GM18951 (cell line): ENCODE data around the gene MYH16.
"Not testable (repeated sequence)": the region's sequence is repeated elsewhere in the genome, so short reads cannot be mapped to it uniquely, and the experiment has no call there.

ENCODE experiments used
- POLR2A ChIP-seq: IDR thresholded peaks from 4 replicates; pipeline ENCODE4 v1.6.1; 2011; ENCODE audit warnings: mild to moderate bottlenecking; ENCODE audit not compliant: insufficient read length, insufficient read depth; ENCODE audit errors: extremely low read depth
- in situ Hi-C: fragments of 300-500 bp; cut with MboI; formaldehyde crosslinking; loops from one replicate; pipeline ENCODE4 v1.12.0; 2022; ENCODE audit warnings: low sequenced_read_pairs, mixed read lengths, inconsistent platforms; ENCODE audit not compliant: unreplicated experiment

The MYH16 gene

DNA sequence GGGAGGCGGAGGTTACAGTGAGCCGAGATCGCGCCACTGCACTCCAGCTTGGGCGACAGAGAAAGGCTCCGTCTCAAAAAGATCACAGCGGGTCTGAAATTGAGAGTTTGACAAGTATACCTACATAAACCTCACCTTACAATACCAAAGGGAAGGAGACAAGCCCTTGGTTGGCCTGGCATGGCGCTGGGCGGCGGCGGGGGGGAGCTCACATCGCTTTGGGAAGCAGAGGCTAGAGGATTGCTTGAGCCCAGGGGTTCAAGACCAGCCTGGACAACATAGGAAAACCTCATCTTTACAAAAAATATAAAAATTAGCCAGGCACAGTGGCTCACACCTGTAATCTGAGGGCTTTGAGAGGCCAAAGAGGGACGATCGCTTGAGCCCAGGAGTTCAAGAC is 51.9 kb downstream of the MYH16 start:
- in situ Hi-C loops = no loop called here
- no peak for TF ChIP-seq POLR2A

DNA sequence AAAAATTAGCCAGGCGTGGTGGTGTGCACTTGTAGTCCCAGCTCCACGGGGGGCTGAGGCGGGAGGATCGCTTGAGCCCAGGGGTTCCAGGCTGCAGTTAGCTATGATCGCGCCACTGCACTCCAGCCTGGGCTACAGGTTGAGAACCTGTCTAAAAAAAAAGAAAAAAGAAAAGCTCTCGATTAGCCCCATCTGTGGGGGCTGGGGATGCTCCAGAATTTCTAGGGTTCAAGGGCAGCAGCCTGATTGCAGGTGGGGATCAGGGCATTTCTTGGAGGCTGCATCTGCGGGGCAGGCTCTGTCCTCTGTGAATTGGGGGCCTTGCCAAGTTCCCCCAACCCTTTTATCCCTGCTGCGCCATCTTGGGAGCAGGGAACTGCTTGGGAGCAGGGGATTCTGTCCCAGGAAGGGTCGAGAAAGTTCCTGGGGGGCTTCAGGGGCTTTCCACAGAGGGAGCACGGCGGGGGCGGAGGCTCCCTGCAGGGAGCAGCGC is 52.4 kb downstream of the MYH16 start:
- no peak for TF ChIP-seq POLR2A
- in situ Hi-C loops = no loop called here

DNA sequence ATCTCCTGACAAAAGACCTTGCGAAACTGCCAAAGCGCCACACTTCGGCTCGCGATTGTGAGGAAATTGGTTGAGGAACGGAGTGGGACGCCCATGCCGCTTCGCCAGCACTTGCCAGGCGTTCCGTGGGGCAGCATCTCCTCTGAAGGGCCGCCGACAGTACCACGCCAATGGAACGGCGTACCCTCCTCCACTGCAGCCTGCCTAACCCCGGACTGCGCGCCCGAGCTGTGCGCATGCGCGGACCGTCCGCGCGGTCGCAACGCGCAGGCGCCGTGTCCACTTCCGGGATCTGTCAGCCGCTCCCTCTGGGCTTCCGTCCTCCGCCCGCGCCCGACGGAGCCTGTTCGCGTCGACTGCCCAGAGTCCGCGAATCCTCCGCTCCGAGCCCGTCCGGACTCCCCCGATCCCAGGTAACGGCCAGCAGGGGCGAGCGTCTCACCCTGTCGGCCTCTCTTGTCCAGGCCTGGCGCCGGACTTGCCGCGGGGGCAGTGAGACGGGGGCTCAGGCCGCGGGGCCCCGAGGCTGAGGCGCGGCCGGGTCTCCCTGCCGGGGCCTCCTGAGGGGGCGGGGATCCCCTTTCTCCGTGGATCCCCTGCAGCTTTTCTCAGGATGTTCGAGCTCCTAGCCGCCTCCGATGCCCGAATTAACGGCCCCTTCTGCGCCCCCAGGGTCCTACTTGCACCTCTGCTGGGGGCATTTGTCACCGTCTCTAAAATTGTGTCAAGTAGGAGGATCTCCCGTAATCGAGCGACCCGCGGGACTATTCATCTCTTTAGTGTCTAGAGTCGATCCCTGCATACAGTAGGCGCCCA is 53.2 kb downstream of the MYH16 start, which contains the start of gene ARPC1A:
Gene ARPC1A (plus strand): TSS at position 307 of the 816 bp plus-strand sequence. CDS start 7,456 bp downstream, outside the sequence.
- TF ChIP-seq POLR2A = peak; percentile 98
- in situ Hi-C loops = no loop called here

DNA sequence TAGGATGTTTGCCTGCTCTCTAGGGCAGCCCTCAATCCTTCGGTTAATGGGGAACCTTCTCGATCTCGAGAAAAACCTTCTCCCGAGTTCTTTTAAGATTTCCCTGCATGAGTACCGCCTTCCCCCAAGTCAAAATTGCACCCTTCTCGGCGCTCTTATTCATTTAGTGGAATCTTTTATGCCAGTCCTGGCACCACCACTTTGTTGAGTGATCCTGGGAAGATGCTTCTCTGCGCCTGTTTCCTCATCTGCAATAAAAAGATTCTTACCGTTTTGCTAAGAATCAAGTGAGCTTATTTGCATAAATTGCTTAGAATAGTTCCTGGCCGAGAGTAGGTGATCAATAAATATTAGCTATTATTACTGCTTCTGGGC is 53.8 kb downstream of the MYH16 start:
- in situ Hi-C loops = no loop called here

DNA sequence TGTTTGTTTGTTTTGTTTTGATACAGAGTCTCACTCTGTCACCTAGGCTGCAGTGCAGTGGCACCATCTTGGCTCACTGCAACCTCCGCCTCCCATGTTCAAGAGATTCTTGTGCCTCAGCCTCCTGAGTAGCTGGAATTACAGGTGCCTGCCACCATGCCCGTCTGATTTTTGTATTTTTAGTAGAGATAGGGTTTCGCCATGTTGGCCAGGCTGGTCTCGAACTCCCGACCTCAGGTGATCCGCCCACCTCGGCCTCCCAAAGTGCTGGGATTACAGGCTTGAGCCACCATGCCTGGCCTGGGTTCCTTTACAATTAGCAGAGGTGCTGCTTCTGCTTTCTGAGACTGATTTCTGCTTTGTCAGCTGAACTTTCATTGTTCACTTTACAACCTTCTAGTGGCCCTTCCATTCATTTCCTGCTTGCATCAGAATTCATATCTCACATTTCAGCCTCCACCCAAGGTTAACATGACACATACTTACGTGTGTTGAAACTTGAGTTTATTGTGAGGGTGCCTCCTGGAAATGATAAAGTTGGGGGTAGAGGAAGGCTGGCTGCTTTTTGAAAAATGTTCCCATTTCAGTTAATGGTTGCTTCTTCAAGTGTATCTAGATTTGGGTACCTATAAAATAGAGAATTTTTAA is 57.8 kb downstream of the MYH16 start:
- in situ Hi-C loops = not testable (repeated sequence)

More for the DNA sequence above, 53.8 kb downstream of the MYH16 start:
- TF ChIP-seq POLR2A = no peak

DNA sequence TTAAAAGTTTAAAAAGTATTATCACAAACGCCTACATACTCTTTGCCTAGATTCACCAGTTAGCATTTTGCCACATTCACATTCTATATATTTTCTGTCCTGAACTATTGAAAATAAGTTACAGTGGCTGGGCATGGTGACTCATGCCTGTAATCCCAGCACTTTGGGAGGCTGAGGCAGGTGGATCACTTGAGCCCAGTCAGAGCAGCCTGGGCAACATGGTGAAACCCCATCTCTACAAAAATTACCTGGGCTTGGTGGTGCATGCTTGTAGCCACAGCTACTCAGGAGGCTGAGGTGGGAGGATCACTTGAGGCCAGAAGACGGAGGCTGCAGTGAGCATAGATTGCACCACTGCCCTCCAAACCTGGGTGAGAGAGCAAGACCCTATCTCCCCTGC is 58.4 kb downstream of the MYH16 start:
- TF ChIP-seq POLR2A = no peak
- in situ Hi-C loops = no loop called here

DNA sequence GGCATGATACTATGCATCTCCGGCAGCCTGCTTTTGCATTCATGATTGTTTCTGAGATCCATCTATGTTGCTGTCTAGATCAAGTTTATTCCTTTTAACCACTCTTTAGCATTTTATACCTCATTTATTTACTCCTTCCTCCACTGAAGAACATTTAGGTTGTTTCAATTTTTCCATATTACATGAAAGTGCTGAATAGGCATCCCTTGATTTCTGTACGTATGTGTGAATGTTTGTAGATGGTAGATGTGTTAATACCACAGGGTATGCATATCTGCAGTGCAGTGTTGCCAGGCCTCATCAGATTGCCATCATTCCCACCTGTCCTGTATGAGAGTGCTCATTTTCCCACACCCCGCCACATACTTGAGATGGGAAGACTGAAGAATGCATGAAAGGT is 67.0 kb downstream of the MYH16 start:
- no peak for TF ChIP-seq POLR2A
- in situ Hi-C loops = no loop called here

DNA sequence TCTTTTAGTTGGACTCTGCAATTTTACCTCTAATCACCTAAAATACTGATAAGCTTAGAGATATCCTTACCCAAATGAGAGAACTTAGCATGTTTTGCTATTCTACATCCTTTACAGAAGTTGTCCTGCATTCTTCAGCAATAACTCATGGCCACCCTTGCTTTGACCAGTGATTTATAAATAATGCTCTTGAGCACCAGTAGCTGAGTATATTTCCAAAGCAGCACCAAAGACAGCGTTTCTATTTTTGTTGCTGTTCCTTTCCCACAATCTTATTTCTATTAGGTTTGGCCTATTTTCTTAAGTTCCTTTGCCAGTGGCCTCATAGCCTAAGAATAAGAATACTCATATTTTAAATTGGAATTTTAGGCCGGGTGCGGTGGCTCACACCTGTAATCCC is 68.0 kb downstream of the MYH16 start:
- in situ Hi-C loops = no loop called here
- no peak for TF ChIP-seq POLR2A

DNA sequence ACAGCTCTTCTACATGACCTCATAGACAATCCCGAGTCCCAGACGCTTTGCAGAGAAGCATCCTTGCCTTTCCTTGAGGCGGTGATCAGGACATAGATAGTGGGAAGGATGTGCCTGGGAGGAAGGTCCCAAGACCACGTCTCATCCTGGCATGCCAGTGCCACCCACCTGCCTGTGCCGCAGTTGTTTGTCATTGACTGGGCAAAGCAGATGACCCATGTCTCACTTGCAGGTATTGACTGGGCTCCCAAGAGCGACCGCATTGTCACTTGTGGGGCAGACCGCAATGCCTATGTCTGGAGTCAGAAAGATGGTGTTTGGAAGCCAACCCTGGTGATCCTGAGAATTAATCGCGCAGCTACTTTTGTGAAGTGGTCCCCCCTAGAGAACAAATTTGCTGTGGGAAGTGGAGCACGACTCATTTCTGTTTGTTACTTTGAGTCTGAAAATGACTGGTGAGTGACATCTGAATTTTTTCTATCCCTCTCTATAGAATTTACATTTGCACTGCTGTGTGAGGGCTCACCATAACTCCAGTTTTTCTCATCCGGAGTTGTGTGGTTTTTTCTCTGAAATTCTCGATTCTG is 71.5 kb downstream of the MYH16 start:
- in situ Hi-C loops = no loop called here
- no peak for TF ChIP-seq POLR2A

DNA sequence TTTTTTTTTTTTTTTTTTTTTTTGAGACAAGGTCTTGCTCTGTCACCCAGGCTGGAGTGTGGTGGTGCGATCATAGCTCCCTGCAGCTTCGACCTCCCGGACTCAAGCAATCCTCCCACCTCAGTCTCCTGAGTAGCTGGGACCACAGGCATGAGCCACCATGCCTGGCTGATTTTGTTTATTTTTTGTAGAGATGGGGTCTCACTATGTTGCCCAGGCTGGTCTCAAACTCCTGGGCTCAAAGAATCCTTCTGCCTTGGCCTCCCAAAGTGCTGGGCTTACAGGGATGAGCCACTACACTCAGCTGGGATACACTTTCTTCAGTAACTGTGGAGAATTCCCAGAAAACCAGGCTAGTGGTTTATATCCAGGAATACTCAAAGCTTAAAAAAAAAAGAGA is 78.0 kb downstream of the MYH16 start:
- in situ Hi-C loops = not testable (repeated sequence)

DNA sequence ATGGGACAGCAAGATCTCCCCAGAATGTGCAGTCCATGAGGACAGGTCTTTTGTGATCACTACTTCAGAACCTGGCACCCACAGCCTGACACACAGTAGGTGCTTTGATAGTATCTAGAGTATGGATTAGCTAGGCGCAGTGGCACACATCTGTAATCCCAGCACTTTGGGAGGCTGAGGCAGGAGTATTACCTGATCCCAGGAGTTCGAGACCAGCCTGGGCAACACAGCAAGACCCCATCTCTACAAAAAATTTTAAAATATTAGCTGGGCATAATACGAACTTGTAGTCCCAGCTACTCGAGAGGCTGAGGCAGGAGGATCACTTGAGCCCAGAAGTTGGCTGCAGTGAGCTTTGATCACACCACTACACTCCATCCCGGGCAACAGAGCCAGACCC is 79.6 kb downstream of the MYH16 start:
- TF ChIP-seq POLR2A = no peak
- in situ Hi-C loops = no loop called here

DNA sequence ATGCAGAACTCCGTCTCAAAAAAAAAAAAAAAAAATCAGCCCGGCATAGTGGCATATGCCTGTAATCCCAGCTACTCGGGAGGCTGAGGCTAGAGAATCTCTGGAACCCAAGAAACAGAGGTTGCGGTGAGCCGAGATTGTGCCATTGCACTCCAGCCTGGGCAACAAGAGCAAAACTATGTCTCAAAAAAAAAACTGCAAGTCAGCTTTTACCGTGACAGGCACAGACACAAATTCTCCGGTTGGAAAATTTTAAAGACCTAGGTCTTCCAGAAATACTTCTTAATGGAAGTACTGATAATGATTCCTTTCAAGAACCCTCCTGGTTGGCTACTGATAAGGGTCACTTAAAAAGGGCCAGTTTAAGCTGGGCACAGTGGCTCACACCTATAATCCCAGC is 82.5 kb downstream of the MYH16 start:
- in situ Hi-C loops = no loop called here
- TF ChIP-seq POLR2A = no peak

DNA sequence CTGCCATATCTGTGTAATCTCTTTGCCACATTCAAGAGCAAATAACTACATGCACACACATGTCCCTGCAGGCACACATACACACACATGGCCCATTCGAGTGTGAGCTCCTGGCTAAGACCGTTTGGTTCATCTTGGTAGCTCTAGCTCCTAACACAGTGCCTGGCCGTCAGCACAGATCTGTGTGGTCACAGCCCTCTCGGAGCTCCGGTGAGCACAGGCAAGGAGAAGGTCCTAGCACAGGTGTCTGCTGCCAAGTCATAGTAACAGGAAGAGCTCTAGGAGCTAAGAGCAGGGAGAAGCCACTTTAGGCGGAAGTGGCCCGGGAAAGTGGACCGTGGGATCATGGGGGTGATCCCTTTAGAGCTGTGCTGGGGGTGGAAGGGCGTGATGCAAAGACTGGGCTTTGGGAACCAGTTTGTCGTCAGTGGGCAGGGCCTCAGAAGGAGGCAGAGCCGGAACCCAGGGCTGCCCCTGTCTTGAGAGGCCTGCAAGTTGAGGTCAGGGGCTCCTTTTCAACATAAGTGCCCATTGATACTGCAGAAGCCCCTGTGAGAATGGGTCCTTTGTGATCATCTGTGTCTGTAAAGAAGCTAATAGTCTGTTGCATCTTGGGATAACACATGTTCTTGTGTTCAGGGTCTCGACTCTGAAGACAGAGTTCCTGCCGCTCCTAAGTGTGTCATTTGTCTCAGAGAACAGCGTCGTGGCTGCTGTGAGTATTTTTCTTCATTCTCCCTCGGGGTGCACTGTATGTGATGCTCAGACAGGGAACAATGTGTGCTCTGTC is 85.3 kb downstream of the MYH16 start:
- in situ Hi-C loops = no loop called here
- no peak for TF ChIP-seq POLR2A

DNA sequence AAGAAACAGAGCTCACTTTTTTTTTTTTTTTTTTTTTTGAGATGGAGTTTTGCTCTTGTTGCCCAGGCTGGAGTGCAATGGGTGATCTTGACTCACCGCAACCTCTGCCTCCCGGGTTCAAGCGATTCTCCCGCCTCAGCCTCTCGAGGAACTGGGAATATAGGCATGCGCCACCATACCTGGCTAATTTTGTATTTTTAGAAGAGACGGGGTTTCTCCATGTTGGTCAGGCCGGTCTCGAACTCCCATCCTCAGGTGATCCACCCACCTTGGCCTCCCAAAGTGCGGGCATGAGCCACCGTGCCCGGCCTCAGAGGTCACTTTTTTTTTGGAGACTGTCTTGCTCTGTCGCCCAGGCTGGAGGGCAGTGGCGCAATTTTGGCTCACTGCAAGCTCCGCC is 85.9 kb downstream of the MYH16 start:
- in situ Hi-C loops = not testable (repeated sequence)
